Caco-2 (cell line): ENCODE measurements around the gene MT1F. TPM values are rescaled to one million over a fixed set of nuclear protein-coding genes. Genes with fewer than 3 reads are reported as not detected.

Experiments used
- Bru-seq: library from RNA; stranded (reverse); fragments of 400-500 nt; gene quantifications from one replicate; lab custom pipeline; 2021; lab: Mats Ljungman, UMichigan
- BruChase-seq, 2 experiments: library from RNA; stranded (reverse); fragments of 400-500 nt; gene quantifications; one replicate each; lab custom pipeline; 2021; lab: Mats Ljungman, UMichigan
- BruUV-seq: library from RNA; stranded (reverse); fragments of 400-500 nt; replicated peaks from 2 replicates; lab custom pipeline; 2021; lab: Mats Ljungman, UMichigan
- CTCF ChIA-PET: fragments of 300-600 bp; sonication (Branson Sonifier 250); formaldehyde crosslinking; loops from one replicate; lab custom pipeline; 2022; ENCODE audit warnings: antibody characterized with exemption; lab: Charles Lee
- POLR2A ChIA-PET: fragments of 300-600 bp; sonication (Branson Sonifier 250); formaldehyde crosslinking; loops from one replicate; lab custom pipeline; 2022; ENCODE audit warnings: antibody characterized with exemption; lab: Charles Lee
- DNase-seq, 2 experiments: peaks; one replicate each; pipeline versions ENCODE4 v3.0.0 to v3.0.0-alpha.2; 2020 to 2022
- H3K27me3 ChIP-seq: replicated peaks from 2 replicates; pipeline ENCODE4 v1.6.0; 2011; ENCODE audit warnings: low read length; ENCODE audit not compliant: control insufficient read depth, insufficient read depth
- H3K36me3 ChIP-seq: 2 replicates; pipeline ENCODE4 v1.5.1; 2011; ENCODE audit warnings: low read length; ENCODE audit not compliant: control insufficient read depth, insufficient read depth
- H3K4me1 ChIP-seq: fragments of 250-450 bp; sonication (Bioruptor Pico); 2 replicates; pipeline ENCODE4 v1.5.1; 2020; ENCODE audit warnings: mild to moderate bottlenecking
- H3K4me3 ChIP-seq: 2 replicates; pipeline ENCODE4 v1.5.1; 2011; ENCODE audit warnings: low read depth, mild to moderate bottlenecking, control low read depth, low read length
- H3K9me3 ChIP-seq: fragments of 250-450 bp; sonication (Bioruptor Pico); 2 replicates; pipeline ENCODE4 v1.5.1; 2020; ENCODE audit warnings: mild to moderate bottlenecking, moderate library complexity
- H3K27ac Mint-ChIP-seq: one replicate; pipeline ENCODE4 v1.8.0; 2022; ENCODE audit warnings: mixed read lengths; ENCODE audit not compliant: unreplicated experiment
- H3K27me3 Mint-ChIP-seq: one replicate; pipeline ENCODE4 v1.8.0; 2022; ENCODE audit warnings: mixed read lengths; ENCODE audit not compliant: insufficient read depth, unreplicated experiment
- H3K36me3 Mint-ChIP-seq: one replicate; pipeline ENCODE4 v1.8.0; 2022; ENCODE audit warnings: mild to moderate bottlenecking, mixed read lengths; ENCODE audit not compliant: insufficient read depth, unreplicated experiment
- H3K4me1 Mint-ChIP-seq: one replicate; pipeline ENCODE4 v1.8.0; 2022; ENCODE audit warnings: low read depth, mixed read lengths; ENCODE audit not compliant: unreplicated experiment
- H3K4me3 Mint-ChIP-seq: one replicate; pipeline ENCODE4 v1.8.0; 2022; ENCODE audit warnings: mild to moderate bottlenecking, moderate library complexity, mixed read lengths; ENCODE audit not compliant: unreplicated experiment
- H3K9me3 Mint-ChIP-seq: one replicate; pipeline ENCODE4 v1.8.0; 2022; ENCODE audit warnings: mixed read lengths; ENCODE audit not compliant: unreplicated experiment
- intact Hi-C: fragments of 100-400 bp; cut with micrococcal nuclease; formaldehyde crosslinking; loops from one replicate; pipeline ENCODE4 v1.10.0; 2022; ENCODE audit not compliant: unreplicated experiment
- long read RNA-seq: library from polyadenylated mRNA; stranded (forward); transcript quantifications from one replicate; pipeline ENCODE4 v2.0.0, GENCODE V29; 2022
- total RNA-seq: library from RNA; stranded (reverse); gene quantifications from 2 replicates; pipeline ENCODE4 v1.2.3, GENCODE V29; 2022
- TF ChIP-seq, protein P1 (sequence below), 2 experiments: fragments of 200-600 bp in 1 of 2; IDR thresholded peaks; 1 replicate in 1 of 2; 2 replicates in 1 of 2; pipeline versions ENCODE4 v1.5.1 to v1.8.0; 2011 to 2022; ENCODE audit warnings: antibody characterized with exemption in 1 of 2, control low read depth in 1 of 2, inconsistent platforms in 1 of 2, low read depth in 1 of 2, low read length in 1 of 2, mild to moderate bottlenecking in 1 of 2, moderate library complexity in 1 of 2; ENCODE audit not compliant: insufficient read depth in 1 of 2, severe bottlenecking in 1 of 2, unreplicated experiment in 1 of 2

MT1F gene
- total RNA-seq (2.8 and 12.5 TPM in 2 replicates), Bru-seq, nascent RNA (percentile 25 among the genes with signal in this experiment), BruChase-seq, experiment 1, labeled RNA remaining after a 2-hour chase (percentile 57 among the genes with signal in this experiment), BruChase-seq, experiment 2, labeled RNA remaining after a 6-hour chase (percentile 67 among the genes with signal in this experiment)
- long read RNA-seq, partial matches to known transcripts, result 0 of 4 reads
- long read RNA-seq, other reads (novel, unspliced or antisense), result 0 of 4 reads

DNA sequence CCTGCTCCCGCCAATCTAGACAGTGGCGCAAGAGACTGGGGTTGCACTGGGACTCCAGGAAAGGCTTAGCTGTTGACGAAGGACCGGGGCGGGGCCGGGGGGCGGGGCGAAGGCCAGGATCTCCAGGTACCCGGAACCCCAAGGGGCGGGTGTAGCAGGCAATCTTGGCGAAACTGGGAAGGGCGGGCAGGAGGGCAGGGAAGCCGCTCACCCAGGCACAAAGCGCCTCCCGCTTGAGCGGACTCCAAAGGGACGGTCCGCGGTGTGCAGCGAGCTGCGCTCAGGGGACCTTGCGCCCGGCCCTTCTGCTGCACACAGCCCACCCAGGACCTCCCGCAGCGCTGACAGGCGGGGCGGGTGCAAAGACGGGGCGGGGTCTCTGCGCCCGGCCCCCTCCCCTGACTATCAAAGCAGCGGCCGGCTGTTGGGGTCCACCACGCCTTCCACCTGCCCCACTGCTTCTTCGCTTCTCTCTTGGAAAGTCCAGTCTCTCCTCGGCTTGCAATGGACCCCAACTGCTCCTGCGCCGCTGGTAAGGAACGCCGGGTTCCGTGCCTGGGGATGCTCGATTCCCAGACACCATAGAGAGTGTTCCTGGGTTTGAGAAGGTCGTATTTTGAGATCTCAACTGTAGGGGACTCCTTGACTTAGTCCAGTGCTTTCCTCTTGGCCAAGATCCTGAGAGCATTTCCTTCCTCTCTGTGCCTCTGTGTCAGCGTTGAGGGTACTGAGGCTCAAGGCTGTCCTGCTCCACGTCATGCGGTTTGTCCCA lies at the start of gene MT1F:
Gene MT1F, plus strand, starts transcription at position 405 of the 772 bp plus-strand sequence. Its CDS starts 100 bp downstream, at position 505.
- Histone ChIP-seq H3K9me3 (no peaks in the 10 kb centered on the region), H3K4me1 (peaks cover 11% of the 10 kb centered on the region), H3K27me3 (no peaks in the 10 kb centered on the region; the same call in 1 of the 2 replicates), H3K36me3 (no peaks in the 10 kb centered on the region), H3K4me3 (peak within 1 kb of the TSS; percentile 69)
- ChIA-PET CTCF (interaction anchor here (0.6 to 1.5 kb wide), 10 partner anchors 13 to 301 kb away, joined by 3 to 10 read pairs (median 4); partner anchors contain the start of genes NUDT21 and OGFOD1), POLR2A (interaction anchor here (0.6 to 0.8 kb wide), 10 partner anchors 17 to 647 kb away, joined by 3 to 9 read pairs (median 4); partner anchors contain the start of gene MT2A)
- Mint-ChIP-seq H3K4me3 (peak within 1 kb of the TSS; percentile 81), H3K9me3 (no peaks in the 10 kb centered on the region), H3K27me3 (peaks cover 13% of the 10 kb centered on the region), H3K27ac (no peak within 1 kb of the TSS), H3K36me3 (peaks cover 5% of the 10 kb centered on the region), H3K4me1 (no peaks in the 10 kb centered on the region)
- no TSS peak for BruUV-seq
- TF ChIP-seq, protein P1, sequence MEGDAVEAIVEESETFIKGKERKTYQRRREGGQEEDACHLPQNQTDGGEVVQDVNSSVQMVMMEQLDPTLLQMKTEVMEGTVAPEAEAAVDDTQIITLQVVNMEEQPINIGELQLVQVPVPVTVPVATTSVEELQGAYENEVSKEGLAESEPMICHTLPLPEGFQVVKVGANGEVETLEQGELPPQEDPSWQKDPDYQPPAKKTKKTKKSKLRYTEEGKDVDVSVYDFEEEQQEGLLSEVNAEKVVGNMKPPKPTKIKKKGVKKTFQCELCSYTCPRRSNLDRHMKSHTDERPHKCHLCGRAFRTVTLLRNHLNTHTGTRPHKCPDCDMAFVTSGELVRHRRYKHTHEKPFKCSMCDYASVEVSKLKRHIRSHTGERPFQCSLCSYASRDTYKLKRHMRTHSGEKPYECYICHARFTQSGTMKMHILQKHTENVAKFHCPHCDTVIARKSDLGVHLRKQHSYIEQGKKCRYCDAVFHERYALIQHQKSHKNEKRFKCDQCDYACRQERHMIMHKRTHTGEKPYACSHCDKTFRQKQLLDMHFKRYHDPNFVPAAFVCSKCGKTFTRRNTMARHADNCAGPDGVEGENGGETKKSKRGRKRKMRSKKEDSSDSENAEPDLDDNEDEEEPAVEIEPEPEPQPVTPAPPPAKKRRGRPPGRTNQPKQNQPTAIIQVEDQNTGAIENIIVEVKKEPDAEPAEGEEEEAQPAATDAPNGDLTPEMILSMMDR (IDR thresholded peaks at IDR 0.05; ENCODE audit: insufficient read depth in 1 of 2, low read depth in 1 of 2, low read length in 1 of 2, severe bottlenecking in 1 of 2, unreplicated experiment in 1 of 2), result peak in 1 of 2 experiments; percentile 9
- intact Hi-C loops, result loop anchor here (1.0 to 5.0 kb wide), 3 partner anchors 8 to 50 kb away; partner anchors contain the start of gene MT2A
- DNase-seq, result peak; percentile 88 to 97

DNA sequence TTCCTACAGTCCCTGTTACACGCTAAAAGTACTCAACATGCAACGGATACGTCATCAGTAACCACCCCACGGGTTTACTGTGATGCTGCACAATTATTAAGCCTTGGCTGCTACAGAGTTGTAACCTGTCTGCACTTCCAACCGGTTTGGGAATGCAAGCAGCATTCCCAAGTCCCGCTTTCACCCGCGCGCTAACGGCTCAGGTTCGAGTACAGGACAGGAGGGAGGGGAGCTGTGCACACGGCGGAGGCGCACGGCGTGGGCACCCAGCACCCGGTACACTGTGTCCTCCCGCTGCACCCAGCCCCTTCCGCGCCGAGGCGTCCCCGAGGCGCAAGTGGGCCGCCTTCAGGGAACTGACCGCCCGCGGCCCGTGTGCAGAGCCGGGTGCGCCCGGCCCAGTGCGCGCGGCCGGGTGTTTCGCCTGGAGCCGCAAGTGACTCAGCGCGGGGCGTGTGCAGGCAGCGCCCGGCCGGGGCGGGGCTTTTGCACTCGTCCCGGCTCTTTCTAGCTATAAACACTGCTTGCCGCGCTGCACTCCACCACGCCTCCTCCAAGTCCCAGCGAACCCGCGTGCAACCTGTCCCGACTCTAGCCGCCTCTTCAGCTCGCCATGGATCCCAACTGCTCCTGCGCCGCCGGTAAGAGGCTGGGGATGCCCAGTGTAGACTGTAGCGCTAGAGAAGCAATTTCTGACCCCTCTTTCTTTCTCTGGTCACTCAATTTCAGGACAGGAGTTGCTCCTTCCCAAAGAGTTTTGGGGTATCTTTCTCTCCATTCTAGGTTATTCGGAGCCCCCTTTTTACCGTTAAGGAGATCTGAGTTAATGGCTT lies 49.5 kb upstream of the MT1F start, which contains the start of gene MT2A:
Gene MT2A, plus strand, starts transcription at position 542 of the 833 bp plus-strand sequence. Its CDS starts 72 bp downstream, at position 614.
- TF ChIP-seq, protein P1 (IDR thresholded peaks at IDR 0.05; ENCODE audit: insufficient read depth in 1 of 2, low read depth in 1 of 2, low read length in 1 of 2, severe bottlenecking in 1 of 2, unreplicated experiment in 1 of 2), result no peak
- Mint-ChIP-seq H3K36me3 (no peaks in the 10 kb centered on the region), H3K27ac (peak within 1 kb of the TSS; percentile 66), H3K4me3 (peak within 1 kb of the TSS; percentile 74), H3K9me3 (no peaks in the 10 kb centered on the region), H3K27me3 (peaks cover 3% of the 10 kb centered on the region), H3K4me1 (peaks cover 25% of the 10 kb centered on the region)
- Histone ChIP-seq H3K36me3 (no peaks in the 10 kb centered on the region), H3K9me3 (no peaks in the 10 kb centered on the region), H3K27me3 (no peaks in the 10 kb centered on the region; the same call in 1 of the 2 replicates), H3K4me3 (peak within 1 kb of the TSS; percentile 39), H3K4me1 (peaks cover 11% of the 10 kb centered on the region; the same call in 1 of the 2 replicates)
- ChIA-PET CTCF (interaction anchor here (0.5 to 1.1 kb wide), 5 partner anchors 8 to 101 kb away, joined by 3 to 16 read pairs (median 3); no protein-coding TSS in a partner anchor), POLR2A (interaction anchor here (0.6 to 0.7 kb wide), 3 partner anchors 49 to 157 kb away, joined by 3 to 9 read pairs (median 5); partner anchors contain the start of genes NUDT21 and OGFOD1)
- BruUV-seq, result no TSS peak
- peak; percentile 92 to 93 for DNase-seq
- intact Hi-C loops, result loop anchor here (5.0 kb wide), 1 partner anchor 49 kb away; the partner anchor contains the start of gene MT1F
